Measurements from ENCODE around the gene ABCC10. TPM values are rescaled to one million over a fixed set of nuclear protein-coding genes. Genes with fewer than 3 reads are reported as not detected.

Gene ABCC10
- total RNA-seq, 1 donor from 2014 or later: 74.6 TPM

- no peak for TF ChIP-seq CTCF (IDR thresholded peaks at IDR 0.05)
- no peak for ATAC-seq (ENCODE audit: low read depth)
- Mint-ChIP-seq H3K27ac (no peak overlapping the region), H3K4me3 (no peak overlapping the region), H3K4me1 (no peaks in the 10 kb centered on the region), H3K27me3 (no peaks in the 10 kb centered on the region), H3K9me3 (no peaks in the 10 kb centered on the region), H3K36me3 (ENCODE audit: low read depth) (peaks cover 43% of the 10 kb centered on the region)
- DNase-seq: no peak
- CTCF ChIA-PET: no interaction called here
- intact Hi-C loops (cut with micrococcal nuclease): no loop called here
- POLR2A ChIA-PET: interaction anchor here (0.6 to 2.1 kb wide), 4 partner anchors 8 to 132 kb away, joined by 3 to 9 read pairs (median 4); partner anchors contain the start of gene ABCC10
Observed at GRCh38 chr6:43435682-43436437, 8.5 kb downstream of the ABCC10 start.

- H3K9me3 Mint-ChIP-seq: no peaks in the 10 kb centered on the region
- POLR2A ChIA-PET: interaction anchor here (0.7 to 2.1 kb wide), 2 partner anchors 9 to 41 kb away, joined by 4 to 9 read pairs; partner anchors contain the start of gene ABCC10
- CTCF ChIA-PET: no interaction called here
- ATAC-seq (ENCODE audit: low read depth) (no peak), DNase-seq (no peak)
- H3K4me1 Mint-ChIP-seq: no peaks in the 10 kb centered on the region
- peaks cover 45% of the 10 kb centered on the region for H3K36me3 Mint-ChIP-seq (ENCODE audit: low read depth)
- no peak overlapping the region for H3K27ac Mint-ChIP-seq
- H3K4me3 Mint-ChIP-seq: no peak overlapping the region
- intact Hi-C loops (cut with micrococcal nuclease): no loop called here
- no peaks in the 10 kb centered on the region for H3K27me3 Mint-ChIP-seq
- no peak for TF ChIP-seq CTCF (IDR thresholded peaks at IDR 0.05)
Observed at GRCh38 chr6:43436577-43437282, 9.4 kb downstream of the ABCC10 start.

GRCh38 chr6:43437700-43438099 is 10.4 kb downstream of the ABCC10 start:
- H3K4me1 Mint-ChIP-seq: no peaks in the 10 kb centered on the region
- CTCF ChIA-PET: no interaction called here
- H3K36me3 Mint-ChIP-seq (ENCODE audit: low read depth): peaks cover 46% of the 10 kb centered on the region
- no peak for ATAC-seq (ENCODE audit: low read depth)
- no peak overlapping the region for H3K4me3 Mint-ChIP-seq
- DNase-seq: no peak
- H3K27me3 Mint-ChIP-seq: no peaks in the 10 kb centered on the region
- POLR2A ChIA-PET: interaction anchor here (2.1 kb wide), 1 partner anchor 10 kb away, joined by 9 read pairs; the partner anchor contains the start of gene ABCC10
- intact Hi-C loops (cut with micrococcal nuclease): no loop called here
- no peak overlapping the region for H3K27ac Mint-ChIP-seq
- H3K9me3 Mint-ChIP-seq: no peaks in the 10 kb centered on the region
- no peak for TF ChIP-seq CTCF (IDR thresholded peaks at IDR 0.05)

GRCh38 chr6:43442935-43443334 is 15.6 kb downstream of the ABCC10 start:
- no peak overlapping the region for H3K4me3 Mint-ChIP-seq
- H3K9me3 Mint-ChIP-seq: no peaks in the 10 kb centered on the region
- no peak for TF ChIP-seq CTCF (IDR thresholded peaks at IDR 0.05)
- ATAC-seq (ENCODE audit: low read depth): no peak
- ChIA-PET CTCF (interaction anchor here (1.3 kb wide), 1 partner anchor 45 kb away, joined by 3 read pairs; no protein-coding TSS in a partner anchor), POLR2A (no interaction called here)
- peaks cover 57% of the 10 kb centered on the region for H3K36me3 Mint-ChIP-seq (ENCODE audit: low read depth)
- intact Hi-C loops (cut with micrococcal nuclease): no loop called here
- no peaks in the 10 kb centered on the region for H3K27me3 Mint-ChIP-seq
- no peak for DNase-seq
- H3K27ac Mint-ChIP-seq: no peak overlapping the region
- H3K4me1 Mint-ChIP-seq: no peaks in the 10 kb centered on the region

- no peaks in the 10 kb centered on the region for H3K27me3 Mint-ChIP-seq
- no peaks in the 10 kb centered on the region for H3K4me1 Mint-ChIP-seq
- no peak for TF ChIP-seq CTCF (IDR thresholded peaks at IDR 0.05)
- ChIA-PET CTCF (interaction anchor here (1.3 kb wide), 1 partner anchor 46 kb away, joined by 3 read pairs; no protein-coding TSS in a partner anchor), POLR2A (interaction anchor here (0.5 to 1.0 kb wide), 2 partner anchors 14 to 73 kb away, joined by 3 to 7 read pairs; partner anchors contain the start of genes POLR1C and YIPF3)
- intact Hi-C loops (cut with micrococcal nuclease): no loop called here
- no peak for DNase-seq
- peaks cover 65% of the 10 kb centered on the region for H3K36me3 Mint-ChIP-seq (ENCODE audit: low read depth)
- H3K27ac Mint-ChIP-seq: no peak overlapping the region
- ATAC-seq (ENCODE audit: low read depth): no peak
- H3K4me3 Mint-ChIP-seq: no peak overlapping the region
- H3K9me3 Mint-ChIP-seq: no peaks in the 10 kb centered on the region
Observed at GRCh38 chr6:43444036-43444435, 16.7 kb downstream of the ABCC10 start.
